Measurements from ENCODE around the gene LMOD2. TPM values are rescaled to one million over a fixed set of nuclear protein-coding genes. Genes with fewer than 3 reads are reported as not detected.

LMOD2 gene
- total RNA-seq, 1 experiment from 2014 or later: not detected

GRCh38 chr7:123711832-123712293, 56.2 kb downstream of the LMOD2 start:
- H3K4me1 Mint-ChIP-seq (ENCODE audit: insufficient read depth, unreplicated experiment): peaks cover 29% of the 10 kb centered on the region
- H3K4me3 Mint-ChIP-seq (ENCODE audit: unreplicated experiment): no peak overlapping the region
- CTCF ChIA-PET: interaction anchor here (0.9 kb wide), 1 partner anchor 10 kb away, joined by 3 read pairs; no protein-coding TSS in a partner anchor
- H3K9me3 Mint-ChIP-seq (ENCODE audit: unreplicated experiment): no peaks in the 10 kb centered on the region
- peaks cover 9% of the 10 kb centered on the region for H3K36me3 Mint-ChIP-seq (ENCODE audit: insufficient read depth, unreplicated experiment)
- H3K27me3 Mint-ChIP-seq (ENCODE audit: insufficient read depth, unreplicated experiment): no peaks in the 10 kb centered on the region
- no TSS peak for BruUV-seq (replicated peaks)
- H3K27ac Mint-ChIP-seq (ENCODE audit: low read depth, unreplicated experiment): no peak overlapping the region
- no peak for DNase-seq (ENCODE audit: unreplicated experiment)
- intact Hi-C loops (cut with micrococcal nuclease): no loop called here
- TF ChIP-seq CTCF (IDR thresholded peaks at IDR 0.05; ENCODE audit: unreplicated experiment): no peak
- POLR2A ChIA-PET: interaction anchor here (0.9 to 1.0 kb wide), 2 partner anchors 15 to 34 kb away, joined by 3 to 4 read pairs; no protein-coding TSS in a partner anchor

GRCh38 chr7:123712619-123713018, 57.0 kb downstream of the LMOD2 start:
- Mint-ChIP-seq H3K4me3 (ENCODE audit: unreplicated experiment) (no peak overlapping the region), H3K9me3 (ENCODE audit: unreplicated experiment) (no peaks in the 10 kb centered on the region), H3K27ac (ENCODE audit: low read depth, unreplicated experiment) (no peak overlapping the region), H3K27me3 (ENCODE audit: insufficient read depth, unreplicated experiment) (no peaks in the 10 kb centered on the region), H3K36me3 (ENCODE audit: insufficient read depth, unreplicated experiment) (peaks cover 5% of the 10 kb centered on the region), H3K4me1 (ENCODE audit: insufficient read depth, unreplicated experiment) (peaks cover 29% of the 10 kb centered on the region)
- no TSS peak for BruUV-seq (replicated peaks)
- intact Hi-C loops (cut with micrococcal nuclease): no loop called here
- ChIA-PET CTCF (interaction anchor here (0.6 to 0.9 kb wide), 2 partner anchors 9 to 108 kb away, joined by 3 read pairs; no protein-coding TSS in a partner anchor), POLR2A (interaction anchor here (0.9 to 1.1 kb wide), 3 partner anchors 14 to 57 kb away, joined by 3 to 4 read pairs (median 3); no protein-coding TSS in a partner anchor)
- TF ChIP-seq CTCF (IDR thresholded peaks at IDR 0.05; ENCODE audit: unreplicated experiment): no peak
- no peak for DNase-seq (ENCODE audit: unreplicated experiment)

Other genes with a start within 250 kb of the LMOD2 start
- 0.16 and 0.17 TPM in 2 replicates for gene IQUB, start 121.3 kb upstream of the LMOD2 start, total RNA-seq (2022)
- gene NDUFA5, start 98.0 kb upstream of the LMOD2 start, total RNA-seq (2022): 71.9 and 72.8 TPM in 2 replicates
- gene ASB15, start 54.0 kb upstream of the LMOD2 start, total RNA-seq (2022): not detected in 2 replicates
- gene WASL, start 93.1 kb downstream of the LMOD2 start, total RNA-seq (2022): 34.7 and 38.8 TPM in 2 replicates
- not detected in 2 replicates for gene HYAL4, start 189.3 kb downstream of the LMOD2 start, total RNA-seq (2022)

All from MCF 10A (cell line).